NOMO-1 treated with dmso at 0.1 percent for 144 hours (cell line): ENCODE data around the gene FOXD2.
"Not testable (repeated sequence)": the region's sequence is repeated elsewhere in the genome, so short reads cannot be mapped to it uniquely, and the experiment has no call there.

Experiments
- DNase-seq: peaks from one replicate; lab custom pipeline; 2025; ENCODE audit not compliant: unreplicated experiment; lab: John Stamatoyannopoulos, UW

The FOXD2 gene

GRCh38 chr1:47439017-47439818, 1.4 kb downstream of the FOXD2 start:
- DNase-seq, result no peak

GRCh38 chr1:47439819-47440598, 2.2 kb downstream of the FOXD2 start:
- DNase-seq, result no peak

- DNase-seq, result no peak
These were observed 2.8 kb downstream of the FOXD2 start for GRCh38 chr1:47440599-47441081.

GRCh38 chr1:47441450-47442106, 3.7 kb downstream of the FOXD2 start:
- DNase-seq, result no peak

- DNase-seq, result no peak
These were observed 4.4 kb downstream of the FOXD2 start for GRCh38 chr1:47442202-47442601.

GRCh38 chr1:47442842-47443529, 5.1 kb downstream of the FOXD2 start:
- no peak for DNase-seq

- DNase-seq, result no peak
These were observed 5.9 kb downstream of the FOXD2 start for GRCh38 chr1:47443530-47444296.

- DNase-seq, result no peak
These were observed 6.4 kb downstream of the FOXD2 start for GRCh38 chr1:47444297-47444561.

- no peak for DNase-seq
These were observed 7.0 kb downstream of the FOXD2 start for GRCh38 chr1:47444562-47445465.

- no peak for DNase-seq
These were observed 8.1 kb downstream of the FOXD2 start for GRCh38 chr1:47445823-47446550.

- no peak for DNase-seq
These were observed 10.8 kb downstream of the FOXD2 start for GRCh38 chr1:47448462-47449222.

- no peak for DNase-seq
These were observed 12.1 kb downstream of the FOXD2 start for GRCh38 chr1:47449822-47450552.

- no peak for DNase-seq
These were observed 12.8 kb downstream of the FOXD2 start for GRCh38 chr1:47450606-47451005.

GRCh38 chr1:47452426-47452825, 14.6 kb downstream of the FOXD2 start:
- DNase-seq, result no peak

- not testable (repeated sequence) for DNase-seq
These were observed 16.1 kb downstream of the FOXD2 start for GRCh38 chr1:47453910-47454309.

- DNase-seq, result no peak
These were observed 18.4 kb downstream of the FOXD2 start for GRCh38 chr1:47456250-47456649.

GRCh38 chr1:47457547-47457946, 19.7 kb downstream of the FOXD2 start:
- not testable (repeated sequence) for DNase-seq
